PC-3 (cell line): Measurements from ENCODE around the gene FAM107B. TPM values are rescaled to one million over a fixed set of nuclear protein-coding genes. Genes with fewer than 3 reads are reported as not detected.

Experiments
- ATAC-seq: fragments of 200-7000 bp; cut with Tn5 transposase; 2 replicates; pipeline ENCODE4 v1.9.1; 2020; ENCODE audit warnings: mild to moderate bottlenecking, moderate library complexity
- BruUV-seq: library from RNA; stranded (reverse); fragments of 400-500 nt; replicated peaks from 2 replicates; lab custom pipeline; 2021; lab: Mats Ljungman, UMichigan
- CTCF ChIA-PET: fragments of 300-600 bp; sonication (Branson Sonifier 250); formaldehyde crosslinking; loops from one replicate; lab custom pipeline; 2022; ENCODE audit warnings: antibody characterized with exemption; lab: Charles Lee
- POLR2A ChIA-PET: fragments of 300-600 bp; sonication (Branson Sonifier 250); formaldehyde crosslinking; loops from one replicate; lab custom pipeline; 2022; ENCODE audit warnings: antibody characterized with exemption; ENCODE audit not compliant: unreplicated experiment; lab: Charles Lee
- DNase-seq: peaks from one replicate; pipeline ENCODE4 v3.0.0-alpha.2; 2015
- H2AFZ ChIP-seq: fragments of 300-600 bp; sonication (generic); 2 replicates; pipeline ENCODE4 v1.6.0; 2016; ENCODE audit warnings: antibody characterized with exemption, low read length
- H3F3A ChIP-seq: fragments of 300-600 bp; sonication (generic); one replicate; pipeline ENCODE4 v1.6.0; 2017; ENCODE audit warnings: antibody characterized with exemption, low read length, control low read depth, mild to moderate bottlenecking; ENCODE audit not compliant: unreplicated experiment
- H3K27ac ChIP-seq: fragments of 300-600 bp; sonication (generic); 2 replicates; pipeline ENCODE4 v1.5.1; 2016; ENCODE audit warnings: mild to moderate bottlenecking, low read length
- H3K27me3 ChIP-seq: fragments of 300-600 bp; sonication (generic); 2 replicates; pipeline ENCODE4 v1.6.1; 2016; ENCODE audit warnings: low read length, mixed read lengths
- H3K36me3 ChIP-seq: fragments of 300-600 bp; sonication (generic); 2 replicates; pipeline ENCODE4 v1.6.1; 2016; ENCODE audit warnings: low read depth, mixed run types, low read length, mixed read lengths
- H3K4me1 ChIP-seq: fragments of 300-600 bp; sonication (generic); 2 replicates; pipeline ENCODE4 v1.5.1; 2016; ENCODE audit warnings: low read length; ENCODE audit not compliant: insufficient read depth
- H3K4me2 ChIP-seq: fragments of 300-600 bp; sonication (generic); 2 replicates; pipeline ENCODE4 v1.6.0; 2016; ENCODE audit warnings: low read length
- H3K4me3 ChIP-seq: fragments of 300-600 bp; sonication (generic); 2 replicates; pipeline ENCODE4 v1.5.1; 2016; ENCODE audit warnings: mild to moderate bottlenecking, low read length, mixed read lengths
- H3K79me2 ChIP-seq: fragments of 300-600 bp; sonication (generic); 2 replicates; pipeline ENCODE4 v1.6.1; 2017; ENCODE audit warnings: low read length, mixed read lengths
- H3K9ac ChIP-seq: fragments of 300-600 bp; sonication (generic); 2 replicates; pipeline ENCODE4 v1.6.0; 2016; ENCODE audit warnings: mild to moderate bottlenecking, low read length
- H3K9me2 ChIP-seq: fragments of 300-600 bp; sonication (generic); replicated peaks from 2 replicates; pipeline ENCODE4 v1.6.1; 2016; ENCODE audit warnings: mixed run types, low read length, mixed read lengths
- H3K9me3 ChIP-seq: fragments of 300-600 bp; sonication (generic); 2 replicates; pipeline ENCODE4 v1.6.1; 2016; ENCODE audit warnings: low read length, mixed read lengths
- H4K20me1 ChIP-seq: fragments of 300-600 bp; sonication (generic); 2 replicates; pipeline ENCODE4 v1.6.1; 2016; ENCODE audit warnings: low read length, mixed read lengths
- EZH2 ChIP-seq: fragments of 300-600 bp; sonication (generic); IDR thresholded peaks from one replicate; pipeline ENCODE4 v1.6.1; 2017; ENCODE audit warnings: antibody characterized with exemption, mild to moderate bottlenecking, low read length; ENCODE audit not compliant: unreplicated experiment
- EZH2phosphoT487 ChIP-seq: fragments of 300-600 bp; sonication (generic); IDR thresholded peaks from 2 replicates; pipeline ENCODE4 v1.6.1; 2018; ENCODE audit warnings: mild to moderate bottlenecking, antibody characterized with exemption, low read length, borderline replicate concordance
- intact Hi-C: fragments of 100-400 bp; cut with micrococcal nuclease; formaldehyde crosslinking; loops from 2 replicates; pipeline ENCODE4 v1.9.0; 2023
- total RNA-seq: library from RNA; depleted of rRNA; stranded (reverse); fragments of >200 nt; gene quantifications from 2 replicates; pipeline ENCODE4 v1.2.3, GENCODE V29; 2014
- TF ChIP-seq, protein P1 (sequence below): fragments of 300-600 bp; sonication (generic); conservative IDR thresholded peaks from 2 replicates; pipeline ENCODE4 v1.5.1; 2017; ENCODE audit warnings: antibody characterized with exemption, low read depth, mild to moderate bottlenecking, low read length

Gene FAM107B
- total RNA-seq, 1 experiment from 2014 or later: 36.6 TPM

DNA sequence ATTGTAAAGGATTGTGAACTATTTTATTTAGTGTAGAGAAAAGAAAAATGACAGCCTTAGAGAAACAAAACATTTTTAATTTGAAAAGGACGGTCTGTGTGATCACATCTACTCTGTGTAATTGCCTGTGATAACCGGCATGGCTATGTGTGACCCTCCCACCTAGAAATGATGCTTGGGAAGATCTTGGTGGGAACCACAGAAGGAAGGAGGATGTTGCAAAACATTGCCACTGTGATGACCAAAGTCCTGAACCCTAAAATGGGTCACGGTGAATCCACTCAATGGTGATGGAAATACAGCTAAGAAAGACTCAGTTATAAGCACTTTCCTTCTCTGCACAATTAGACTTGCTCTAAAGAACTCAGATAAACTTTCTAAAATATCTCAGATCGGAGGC is 222.7 kb downstream of the FAM107B start:
- H3K9me3 ChIP-seq: no peaks in the 10 kb centered on the region
- CTCF ChIA-PET: no interaction called here
- no peaks in the 10 kb centered on the region for H3K27me3 ChIP-seq
- no peaks in the 10 kb centered on the region for H3K9me2 ChIP-seq
- DNase-seq (no peak), ATAC-seq (no peak)
- TF ChIP-seq EZH2: no peak
- no peak for TF ChIP-seq EZH2phosphoT487
- TF ChIP-seq, protein P1, sequence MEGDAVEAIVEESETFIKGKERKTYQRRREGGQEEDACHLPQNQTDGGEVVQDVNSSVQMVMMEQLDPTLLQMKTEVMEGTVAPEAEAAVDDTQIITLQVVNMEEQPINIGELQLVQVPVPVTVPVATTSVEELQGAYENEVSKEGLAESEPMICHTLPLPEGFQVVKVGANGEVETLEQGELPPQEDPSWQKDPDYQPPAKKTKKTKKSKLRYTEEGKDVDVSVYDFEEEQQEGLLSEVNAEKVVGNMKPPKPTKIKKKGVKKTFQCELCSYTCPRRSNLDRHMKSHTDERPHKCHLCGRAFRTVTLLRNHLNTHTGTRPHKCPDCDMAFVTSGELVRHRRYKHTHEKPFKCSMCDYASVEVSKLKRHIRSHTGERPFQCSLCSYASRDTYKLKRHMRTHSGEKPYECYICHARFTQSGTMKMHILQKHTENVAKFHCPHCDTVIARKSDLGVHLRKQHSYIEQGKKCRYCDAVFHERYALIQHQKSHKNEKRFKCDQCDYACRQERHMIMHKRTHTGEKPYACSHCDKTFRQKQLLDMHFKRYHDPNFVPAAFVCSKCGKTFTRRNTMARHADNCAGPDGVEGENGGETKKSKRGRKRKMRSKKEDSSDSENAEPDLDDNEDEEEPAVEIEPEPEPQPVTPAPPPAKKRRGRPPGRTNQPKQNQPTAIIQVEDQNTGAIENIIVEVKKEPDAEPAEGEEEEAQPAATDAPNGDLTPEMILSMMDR: no peak
- peaks cover 13% of the 10 kb centered on the region for H3K36me3 ChIP-seq
- no peaks in the 10 kb centered on the region for H4K20me1 ChIP-seq
- peaks cover 81% of the 10 kb centered on the region for H3K79me2 ChIP-seq
- POLR2A ChIA-PET: no interaction called here
- no peak overlapping the region for H2AFZ ChIP-seq
- no peak overlapping the region for H3K27ac ChIP-seq
- intact Hi-C loops: no loop called here
- peaks cover 42% of the 10 kb centered on the region for H3K4me1 ChIP-seq
- H3K4me2 ChIP-seq: no peak overlapping the region
- no peak overlapping the region for H3K9ac ChIP-seq
- no TSS peak for BruUV-seq
- H3F3A ChIP-seq: no peaks in the 10 kb centered on the region
- H3K4me3 ChIP-seq: no peak overlapping the region

DNA sequence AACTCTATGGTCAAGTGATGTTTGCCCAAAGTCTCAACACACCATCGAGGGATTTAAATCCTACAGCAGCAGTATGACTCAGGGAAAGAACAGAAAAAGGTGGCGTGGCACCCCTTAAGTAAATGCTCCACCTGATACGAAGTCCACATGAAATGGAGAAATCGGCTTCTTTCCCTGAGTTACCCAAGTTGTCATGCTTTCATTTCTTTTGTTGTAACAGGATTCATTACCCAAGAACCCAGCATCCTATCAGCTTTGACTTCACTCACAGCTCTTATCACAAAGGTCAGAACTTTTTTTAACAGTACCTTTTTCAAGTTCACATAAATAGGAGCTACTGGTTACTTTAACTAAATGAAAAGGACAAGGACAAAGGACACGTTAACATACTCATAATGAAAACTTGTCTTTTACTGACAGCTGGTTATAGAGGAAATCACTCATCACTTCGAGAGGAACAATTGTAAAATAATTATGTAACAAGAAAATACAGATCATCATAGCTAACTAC is 224.2 kb downstream of the FAM107B start:
- intact Hi-C loops: no loop called here
- ChIA-PET POLR2A (no interaction called here), CTCF (no interaction called here)
- Histone ChIP-seq H2AFZ (no peak overlapping the region), H3K36me3 (peaks cover 13% of the 10 kb centered on the region), H3K9ac (no peak overlapping the region), H3F3A (no peaks in the 10 kb centered on the region), H3K27ac (no peak overlapping the region), H3K27me3 (no peaks in the 10 kb centered on the region), H3K4me3 (no peak overlapping the region), H3K4me1 (peaks cover 41% of the 10 kb centered on the region), H3K9me2 (no peaks in the 10 kb centered on the region), H4K20me1 (no peaks in the 10 kb centered on the region), H3K79me2 (peaks cover 71% of the 10 kb centered on the region), H3K4me2 (no peak overlapping the region), H3K9me3 (no peaks in the 10 kb centered on the region)
- no peak for TF ChIP-seq EZH2phosphoT487
- no peak for TF ChIP-seq EZH2
- TF ChIP-seq, protein P1: no peak
- ATAC-seq: no peak
- no TSS peak for BruUV-seq
- no peak for DNase-seq

DNA sequence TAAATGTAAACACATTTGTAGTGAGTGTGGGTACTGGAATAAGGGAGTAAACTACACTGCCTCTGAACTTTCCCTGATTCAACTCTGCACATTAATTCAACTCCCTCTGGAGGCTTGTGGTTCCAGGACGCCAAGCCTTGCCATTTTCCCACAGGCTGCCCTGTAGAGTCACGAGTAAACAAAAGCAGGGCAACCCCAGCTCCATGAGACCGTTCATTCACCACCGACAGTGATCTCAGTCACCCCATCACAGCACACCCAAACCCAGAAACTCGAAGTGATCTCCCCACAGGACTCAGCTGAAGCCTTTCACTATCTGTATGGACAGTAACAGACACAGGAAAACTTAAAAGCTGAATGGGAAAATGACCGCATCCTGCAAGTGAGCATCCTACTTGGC is 225.2 kb downstream of the FAM107B start:
- intact Hi-C loops: loop anchor here (5.0 kb wide), 1 partner anchor 38 kb away; no protein-coding TSS in a partner anchor
- ChIA-PET CTCF (no interaction called here), POLR2A (no interaction called here)
- no peaks in the 10 kb centered on the region for H3K27me3 ChIP-seq
- no peaks in the 10 kb centered on the region for H3F3A ChIP-seq
- no TSS peak for BruUV-seq
- no peak overlapping the region for H3K4me2 ChIP-seq
- no peaks in the 10 kb centered on the region for H4K20me1 ChIP-seq
- TF ChIP-seq EZH2 (no peak), EZH2phosphoT487 (no peak)
- TF ChIP-seq, protein P1: no peak
- DNase-seq (no peak), ATAC-seq (no peak)
- H3K36me3 ChIP-seq: peaks cover 13% of the 10 kb centered on the region
- no peaks in the 10 kb centered on the region for H3K9me3 ChIP-seq
- H3K79me2 ChIP-seq: peaks cover 77% of the 10 kb centered on the region
- no peak overlapping the region for H3K27ac ChIP-seq
- no peak overlapping the region for H2AFZ ChIP-seq
- peaks cover 41% of the 10 kb centered on the region for H3K4me1 ChIP-seq
- no peaks in the 10 kb centered on the region for H3K9me2 ChIP-seq
- no peak overlapping the region for H3K4me3 ChIP-seq
- no peak overlapping the region for H3K9ac ChIP-seq
